Transverse colon (tissue), 3 donors: Measurements from ENCODE around the gene GTF2I.
"Not testable (repeated sequence)": the region's sequence is repeated elsewhere in the genome, so short reads cannot be mapped to it uniquely, and the experiment has no call there.

Source experiments
- CTCF ChIP-seq, 5 experiments: fragments of 200-600 bp in 3 of 5; fragments of 450-650 bp in 2 of 5; sonication (generic) in 3 of 5; IDR thresholded peaks; 1 replicate in 2 of 5; 2 replicates in 3 of 5; pipeline ENCODE4 v1.5.1; 2016 to 2017; ENCODE audit warnings: antibody characterized with exemption in 5 of 5, inconsistent platforms in 3 of 5, mild to moderate bottlenecking in 2 of 5, moderate library complexity in 1 of 5
- EP300 ChIP-seq: sonication (generic); formaldehyde crosslinking; IDR thresholded peaks from one replicate; pipeline ENCODE4 v1.6.1; 2017; ENCODE audit warnings: antibody characterized with exemption, low read depth
- POLR2A ChIP-seq: fragments of 450-650 bp; IDR thresholded peaks from one replicate; pipeline ENCODE4 v1.6.1; 2016; ENCODE audit warnings: antibody characterized with exemption, mild to moderate bottlenecking, moderate library complexity

- TF ChIP-seq EP300; CTCF (IDR thresholded peaks at IDR 0.05); POLR2A: not testable (repeated sequence)
Measured at GRCh38 chr7:74667013-74667412, 9.5 kb downstream of the GTF2I start.
